ENCODE measurements around the gene HSD11B2. TPM values are rescaled to one million over a fixed set of nuclear protein-coding genes. Genes with fewer than 3 reads are reported as not detected.

Gene HSD11B2
- total and polyA plus RNA-seq, 10 of the 15 experiments (the other 5 are each of a cell fraction or from before 2014, with no cell fraction given) = 0.09 to 0.34 (median 0.21) TPM; not detected in 2

- intact Hi-C loops (cut with micrococcal nuclease; ENCODE audit: unreplicated experiment) (no loop called here), in situ Hi-C loops (cut with MboI) (no loop called here)
- Histone ChIP-seq H3K9ac (ENCODE audit: control insufficient read depth, insufficient read depth, low read length) (no peak overlapping the region; the same call in 1 of the 2 replicates), H3K79me2 (ENCODE audit: control insufficient read depth, insufficient read depth, low read length) (peaks cover 54% of the 10 kb centered on the region), H3K9me3 (replicated peaks; ENCODE audit: control insufficient read depth, insufficient read depth, low read length) (no peaks in the 10 kb centered on the region), H4K20me1 (ENCODE audit: control insufficient read depth, insufficient read depth) (no peaks in the 10 kb centered on the region; the same call in 1 of the 2 replicates), H3K4me1 (ENCODE audit: control insufficient read depth, insufficient read depth, low read length) (peaks cover 19% of the 10 kb centered on the region), H3K27me3 (replicated peaks in 1 of 2; ENCODE audit: control insufficient read depth in 2 of 2, insufficient read depth in 2 of 2, low read length in 1 of 2) (no peaks in the 10 kb centered on the region), H3K27ac (ENCODE audit: control insufficient read depth, insufficient read depth) (no peak overlapping the region), H3K4me2 (ENCODE audit: control insufficient read depth, insufficient read depth) (0 out of 2 replicates have a peak overlapping the region, but pooled peaks have one; percentile 43), H2AFZ (ENCODE audit: control insufficient read depth, low read depth, low read length) (no peak overlapping the region), H3K4me3 (no peak overlapping the region), H3K36me3 (ENCODE audit: control insufficient read depth in 2 of 2, insufficient read depth in 2 of 2, low read length in 1 of 2) (no peaks in the 10 kb centered on the region; a peak in 1 of 4 replicates)
- RAD21 ChIA-PET (ENCODE audit: unreplicated experiment) = no interaction called here
- ATAC-seq (no peak), FAIRE-seq (no peak), DNase-seq (ENCODE audit: low read depth, low spot score) (no peak)
- BruUV-seq (replicated peaks) = TSS peak; percentile 39
- SMC1A ChIA-PET (ENCODE audit: uncharacterized antibody, unreplicated experiment) = interaction anchor here (0.9 to 1.2 kb wide), 2 partner anchors 15 to 214 kb away, joined by 3 read pairs; no protein-coding TSS in a partner anchor
- 88% methylated on average over 11 of the region's 11 CpGs for WGBS (ENCODE audit: insufficient coverage, insufficient replicate concordance, low lambda C conversion rate, missing lambda C conversion rate)
- POLR2A ChIA-PET = no interaction called here
- CTCF ChIA-PET = interaction anchor here (0.5 to 1.9 kb wide), 7 partner anchors 9 to 870 kb away, joined by 3 to 5 read pairs (median 3); partner anchors contain the start of gene CMTM3
- TF ChIP-seq PKNOX1 (IDR thresholded peaks at IDR 0.05) (no peak), WRNIP1 (IDR thresholded peaks at IDR 0.05; ENCODE audit: borderline replicate concordance, low read depth, low read length) (no peak), MXI1 (IDR thresholded peaks at IDR 0.05; ENCODE audit: low read depth, low read length) (no peak), TARDBP (IDR thresholded peaks at IDR 0.05; ENCODE audit: borderline replicate concordance) (no peak), EP300 (IDR thresholded peaks at IDR 0.05; ENCODE audit: borderline replicate concordance in 1 of 2, control insufficient read depth in 1 of 2, low read depth in 2 of 2, low read length in 2 of 2) (no peak), ZNF592 (IDR thresholded peaks at IDR 0.05) (no peak), CHD4 (IDR thresholded peaks at IDR 0.05) (no peak), SREBF1 (IDR thresholded peaks at IDR 0.05; ENCODE audit: low read length) (no peak), ATF7 (IDR thresholded peaks at IDR 0.05; ENCODE audit: low read depth) (no peak), POLR2AphosphoS2 (IDR thresholded peaks at IDR 0.05; ENCODE audit: low read depth, low read length) (no peak), RB1 (IDR thresholded peaks at IDR 0.05; ENCODE audit: borderline replicate concordance) (no peak), ZBED1 (IDR thresholded peaks at IDR 0.05; ENCODE audit: borderline replicate concordance) (no peak), KDM1A (IDR thresholded peaks at IDR 0.05; ENCODE audit: borderline replicate concordance) (no peak), RBBP5 (conservative IDR thresholded peaks at IDR 0.05) (no peak), ATF2 (IDR thresholded peaks at IDR 0.05; ENCODE audit: low read length) (no peak), POLR2A (IDR thresholded peaks at IDR 0.05; ENCODE audit: low read depth, low read length) (no peak)
Measured at GRCh38 chr16:67474551-67475455, 43.9 kb downstream of the HSD11B2 start.
